Measurements from ENCODE around the gene MSMB.

Gene MSMB

GRCh38 chr10:46031648-46032532 lies 14.2 kb downstream of the MSMB start:
- no peak for DNase-seq

- DNase-seq, result peak; percentile 95
These were observed 15.8 kb downstream of the MSMB start, which contains the start of gene NCOA4 for GRCh38 chr10:46030091-46030937. NCOA4 (minus strand) TSS chr10:46030623; CDS start chr10:46016680, 13,943 bp downstream.

- DNase-seq, result no peak
These were observed 16.5 kb downstream of the MSMB start for GRCh38 chr10:46029461-46030030.

- peak; percentile 12 for DNase-seq
These were observed 17.2 kb downstream of the MSMB start for GRCh38 chr10:46028584-46029460.

- DNase-seq, result no peak
These were observed 20.0 kb downstream of the MSMB start for GRCh38 chr10:46026106-46026505.

GRCh38 chr10:46025406-46025805 lies 20.7 kb downstream of the MSMB start:
- DNase-seq, result no peak

GRCh38 chr10:46024948-46025347 lies 21.1 kb downstream of the MSMB start:
- no peak for DNase-seq

GRCh38 chr10:46022978-46023702 lies 22.9 kb downstream of the MSMB start:
- DNase-seq, result peak; percentile 90

GRCh38 chr10:46020344-46020657 lies 25.8 kb downstream of the MSMB start:
- DNase-seq, result no peak

GRCh38 chr10:46019569-46020343 lies 26.3 kb downstream of the MSMB start:
- DNase-seq, result no peak

- no peak for DNase-seq
These were observed 26.9 kb downstream of the MSMB start for GRCh38 chr10:46019177-46019528.

- no peak for DNase-seq
These were observed 27.5 kb downstream of the MSMB start for GRCh38 chr10:46018453-46019176.

GRCh38 chr10:46017733-46018132 lies 28.3 kb downstream of the MSMB start:
- DNase-seq, result no peak

GRCh38 chr10:46016811-46017210 lies 29.3 kb downstream of the MSMB start:
- DNase-seq, result no peak

- DNase-seq, result no peak
These were observed 29.9 kb downstream of the MSMB start for GRCh38 chr10:46016190-46016589.

GRCh38 chr10:46014683-46015405 lies 31.2 kb downstream of the MSMB start:
- no peak for DNase-seq

- DNase-seq, result no peak
These were observed 31.9 kb downstream of the MSMB start for GRCh38 chr10:46014206-46014605.

- no peak for DNase-seq
These were observed 33.3 kb downstream of the MSMB start for GRCh38 chr10:46012746-46013145.

- DNase-seq, result no peak
These were observed 39.9 kb downstream of the MSMB start for GRCh38 chr10:46006219-46006618.

- no peak for DNase-seq
These were observed 40.7 kb downstream of the MSMB start for GRCh38 chr10:46005383-46005782.

All from NCI-H774 (cell line).